Measurements from ENCODE around the gene PUSL1. TPM values are rescaled to one million over a fixed set of nuclear protein-coding genes. Genes with fewer than 3 reads are reported as not detected.
A peak's percentile ranks its signal among the peaks of the same experiment; 100 is the strongest.

Gene PUSL1
- total and polyA plus RNA-seq, 2 of the 13 experiments (the other 11 are each of a cell fraction or from before 2014, with no cell fraction given), result 8.3 to 22.2 TPM

DNA sequence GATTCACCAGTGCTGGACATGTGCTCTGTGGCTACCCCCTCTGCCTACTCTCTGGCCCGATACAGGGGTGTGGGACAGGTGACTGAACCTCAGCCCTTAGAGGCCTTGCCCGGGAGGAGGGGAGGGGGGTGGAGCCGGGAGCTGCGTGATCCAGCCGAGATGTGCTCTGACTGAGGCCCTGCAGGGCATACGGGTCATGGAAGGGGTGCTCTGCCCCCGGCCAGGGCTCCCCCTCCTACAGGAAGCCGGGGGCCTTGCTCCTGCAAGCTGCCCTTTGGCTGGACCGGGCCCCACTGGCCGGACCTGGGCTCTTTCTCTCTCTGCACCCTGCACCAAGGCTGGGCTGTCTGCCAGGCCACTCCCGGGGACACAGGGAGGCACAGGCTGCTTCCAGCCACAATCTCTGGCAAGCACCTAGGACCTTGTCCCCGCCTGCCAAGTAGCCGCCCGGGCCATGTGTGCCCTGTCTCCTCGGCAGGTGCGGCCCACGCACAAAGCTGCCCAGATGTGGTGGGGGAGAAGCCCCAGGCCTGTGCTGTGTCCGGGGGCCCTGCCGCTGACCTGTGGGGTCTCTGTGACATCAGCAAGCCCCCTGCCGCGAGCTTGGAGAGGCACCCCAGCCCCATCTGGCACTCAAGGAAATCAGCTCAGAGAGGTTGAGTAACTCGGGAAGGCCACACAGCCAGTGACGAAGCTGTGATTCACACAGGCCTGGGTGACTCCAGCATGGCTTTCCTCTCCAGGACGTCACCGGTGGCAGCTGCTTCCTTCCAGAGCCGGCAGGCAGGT, 26.7 kb upstream of the PUSL1 start (continued):
- TF ChIP-seq POLR2AphosphoS2 (IDR thresholded peaks at IDR 0.05; ENCODE audit: low read depth, low read length) (no peak), RBAK (CRISPR knock-in tag; IDR thresholded peaks at IDR 0.05) (0 out of 2 replicates have a peak, but pooled peaks have one; percentile 33), ZNF136 (CRISPR knock-in tag; IDR thresholded peaks at IDR 0.05; ENCODE audit: low read depth) (peak; percentile 90; the same call in 1 of the 2 replicates), NONO (IDR thresholded peaks at IDR 0.05) (no peak), NONO (CRISPR knock-in tag; conservative IDR thresholded peaks at IDR 0.05) (0 out of 2 replicates have a peak, but pooled peaks have one; percentile 37), IRX3 (CRISPR knock-in tag; IDR thresholded peaks at IDR 0.05; ENCODE audit: borderline replicate concordance, low read depth) (no peak), MEF2D (CRISPR knock-in tag; IDR thresholded peaks at IDR 0.05) (no peak; the same call in 1 of the 2 replicates), TGIF2 (CRISPR knock-in tag; IDR thresholded peaks at IDR 0.05) (no peak), AHR (CRISPR knock-in tag; IDR thresholded peaks at IDR 0.05) (no peak), MEIS1 (CRISPR knock-in tag; IDR thresholded peaks at IDR 0.05; ENCODE audit: borderline replicate concordance) (no peak), ZBTB7B (CRISPR knock-in tag; IDR thresholded peaks at IDR 0.05) (peak; percentile 78; the same call in 1 of the 2 replicates), AGO2 (optimal IDR thresholded peaks at IDR 0.05; ENCODE audit: low read depth, low read length) (no peak)
- TF ChIP-seq, protein P1, sequence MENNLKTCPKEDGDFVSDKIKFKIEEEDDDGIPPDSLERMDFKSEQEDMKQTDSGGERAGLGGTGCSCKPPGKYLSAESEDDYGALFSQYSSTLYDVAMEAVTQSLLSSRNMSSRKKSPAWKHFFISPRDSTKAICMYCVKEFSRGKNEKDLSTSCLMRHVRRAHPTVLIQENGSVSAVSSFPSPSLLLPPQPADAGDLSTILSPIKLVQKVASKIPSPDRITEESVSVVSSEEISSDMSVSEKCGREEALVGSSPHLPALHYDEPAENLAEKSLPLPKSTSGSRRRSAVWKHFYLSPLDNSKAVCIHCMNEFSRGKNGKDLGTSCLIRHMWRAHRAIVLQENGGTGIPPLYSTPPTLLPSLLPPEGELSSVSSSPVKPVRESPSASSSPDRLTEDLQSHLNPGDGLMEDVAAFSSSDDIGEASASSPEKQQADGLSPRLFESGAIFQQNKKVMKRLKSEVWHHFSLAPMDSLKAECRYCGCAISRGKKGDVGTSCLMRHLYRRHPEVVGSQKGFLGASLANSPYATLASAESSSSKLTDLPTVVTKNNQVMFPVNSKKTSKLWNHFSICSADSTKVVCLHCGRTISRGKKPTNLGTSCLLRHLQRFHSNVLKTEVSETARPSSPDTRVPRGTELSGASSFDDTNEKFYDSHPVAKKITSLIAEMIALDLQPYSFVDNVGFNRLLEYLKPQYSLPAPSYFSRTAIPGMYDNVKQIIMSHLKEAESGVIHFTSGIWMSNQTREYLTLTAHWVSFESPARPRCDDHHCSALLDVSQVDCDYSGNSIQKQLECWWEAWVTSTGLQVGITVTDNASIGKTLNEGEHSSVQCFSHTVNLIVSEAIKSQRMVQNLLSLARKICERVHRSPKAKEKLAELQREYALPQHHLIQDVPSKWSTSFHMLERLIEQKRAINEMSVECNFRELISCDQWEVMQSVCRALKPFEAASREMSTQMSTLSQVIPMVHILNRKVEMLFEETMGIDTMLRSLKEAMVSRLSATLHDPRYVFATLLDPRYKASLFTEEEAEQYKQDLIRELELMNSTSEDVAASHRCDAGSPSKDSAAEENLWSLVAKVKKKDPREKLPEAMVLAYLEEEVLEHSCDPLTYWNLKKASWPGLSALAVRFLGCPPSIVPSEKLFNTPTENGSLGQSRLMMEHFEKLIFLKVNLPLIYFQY (CRISPR knock-in tag; IDR thresholded peaks at IDR 0.05; ENCODE audit: borderline replicate concordance), result peak; percentile 95
- TF ChIP-seq, protein P2, sequence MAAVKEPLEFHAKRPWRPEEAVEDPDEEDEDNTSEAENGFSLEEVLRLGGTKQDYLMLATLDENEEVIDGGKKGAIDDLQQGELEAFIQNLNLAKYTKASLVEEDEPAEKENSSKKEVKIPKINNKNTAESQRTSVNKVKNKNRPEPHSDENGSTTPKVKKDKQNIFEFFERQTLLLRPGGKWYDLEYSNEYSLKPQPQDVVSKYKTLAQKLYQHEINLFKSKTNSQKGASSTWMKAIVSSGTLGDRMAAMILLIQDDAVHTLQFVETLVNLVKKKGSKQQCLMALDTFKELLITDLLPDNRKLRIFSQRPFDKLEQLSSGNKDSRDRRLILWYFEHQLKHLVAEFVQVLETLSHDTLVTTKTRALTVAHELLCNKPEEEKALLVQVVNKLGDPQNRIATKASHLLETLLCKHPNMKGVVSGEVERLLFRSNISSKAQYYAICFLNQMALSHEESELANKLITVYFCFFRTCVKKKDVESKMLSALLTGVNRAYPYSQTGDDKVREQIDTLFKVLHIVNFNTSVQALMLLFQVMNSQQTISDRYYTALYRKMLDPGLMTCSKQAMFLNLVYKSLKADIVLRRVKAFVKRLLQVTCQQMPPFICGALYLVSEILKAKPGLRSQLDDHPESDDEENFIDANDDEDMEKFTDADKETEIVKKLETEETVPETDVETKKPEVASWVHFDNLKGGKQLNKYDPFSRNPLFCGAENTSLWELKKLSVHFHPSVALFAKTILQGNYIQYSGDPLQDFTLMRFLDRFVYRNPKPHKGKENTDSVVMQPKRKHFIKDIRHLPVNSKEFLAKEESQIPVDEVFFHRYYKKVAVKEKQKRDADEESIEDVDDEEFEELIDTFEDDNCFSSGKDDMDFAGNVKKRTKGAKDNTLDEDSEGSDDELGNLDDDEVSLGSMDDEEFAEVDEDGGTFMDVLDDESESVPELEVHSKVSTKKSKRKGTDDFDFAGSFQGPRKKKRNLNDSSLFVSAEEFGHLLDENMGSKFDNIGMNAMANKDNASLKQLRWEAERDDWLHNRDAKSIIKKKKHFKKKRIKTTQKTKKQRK (IDR thresholded peaks at IDR 0.05; ENCODE audit: low read length), result no peak
- TF ChIP-seq, protein P3, sequence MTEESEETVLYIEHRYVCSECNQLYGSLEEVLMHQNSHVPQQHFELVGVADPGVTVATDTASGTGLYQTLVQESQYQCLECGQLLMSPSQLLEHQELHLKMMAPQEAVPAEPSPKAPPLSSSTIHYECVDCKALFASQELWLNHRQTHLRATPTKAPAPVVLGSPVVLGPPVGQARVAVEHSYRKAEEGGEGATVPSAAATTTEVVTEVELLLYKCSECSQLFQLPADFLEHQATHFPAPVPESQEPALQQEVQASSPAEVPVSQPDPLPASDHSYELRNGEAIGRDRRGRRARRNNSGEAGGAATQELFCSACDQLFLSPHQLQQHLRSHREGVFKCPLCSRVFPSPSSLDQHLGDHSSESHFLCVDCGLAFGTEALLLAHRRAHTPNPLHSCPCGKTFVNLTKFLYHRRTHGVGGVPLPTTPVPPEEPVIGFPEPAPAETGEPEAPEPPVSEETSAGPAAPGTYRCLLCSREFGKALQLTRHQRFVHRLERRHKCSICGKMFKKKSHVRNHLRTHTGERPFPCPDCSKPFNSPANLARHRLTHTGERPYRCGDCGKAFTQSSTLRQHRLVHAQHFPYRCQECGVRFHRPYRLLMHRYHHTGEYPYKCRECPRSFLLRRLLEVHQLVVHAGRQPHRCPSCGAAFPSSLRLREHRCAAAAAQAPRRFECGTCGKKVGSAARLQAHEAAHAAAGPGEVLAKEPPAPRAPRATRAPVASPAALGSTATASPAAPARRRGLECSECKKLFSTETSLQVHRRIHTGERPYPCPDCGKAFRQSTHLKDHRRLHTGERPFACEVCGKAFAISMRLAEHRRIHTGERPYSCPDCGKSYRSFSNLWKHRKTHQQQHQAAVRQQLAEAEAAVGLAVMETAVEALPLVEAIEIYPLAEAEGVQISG (CRISPR knock-in tag; IDR thresholded peaks at IDR 0.05), result peak; percentile 90
- TF ChIP-seq, protein P4, sequence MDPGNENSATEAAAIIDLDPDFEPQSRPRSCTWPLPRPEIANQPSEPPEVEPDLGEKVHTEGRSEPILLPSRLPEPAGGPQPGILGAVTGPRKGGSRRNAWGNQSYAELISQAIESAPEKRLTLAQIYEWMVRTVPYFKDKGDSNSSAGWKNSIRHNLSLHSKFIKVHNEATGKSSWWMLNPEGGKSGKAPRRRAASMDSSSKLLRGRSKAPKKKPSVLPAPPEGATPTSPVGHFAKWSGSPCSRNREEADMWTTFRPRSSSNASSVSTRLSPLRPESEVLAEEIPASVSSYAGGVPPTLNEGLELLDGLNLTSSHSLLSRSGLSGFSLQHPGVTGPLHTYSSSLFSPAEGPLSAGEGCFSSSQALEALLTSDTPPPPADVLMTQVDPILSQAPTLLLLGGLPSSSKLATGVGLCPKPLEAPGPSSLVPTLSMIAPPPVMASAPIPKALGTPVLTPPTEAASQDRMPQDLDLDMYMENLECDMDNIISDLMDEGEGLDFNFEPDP (CRISPR knock-in tag; conservative IDR thresholded peaks at IDR 0.05), result 0 out of 2 replicates have a peak, but pooled peaks have one; percentile 32

All from HepG2 (cell line).